Psoas muscle (tissue), 8 donors: Measurements from ENCODE around the gene SPESP1. TPM values are rescaled to one million over a fixed set of nuclear protein-coding genes. Genes with fewer than 3 reads are reported as not detected.

Source experiments
- ATAC-seq, 4 donors: fragments of 200-7000 bp; cut with Tn5 transposase; one replicate each; pipeline ENCODE4 v1.9.1; 2020; ENCODE audit warnings: moderate library complexity in 3 of 4, mild to moderate bottlenecking in 2 of 4
- DNase-seq, 2 donors: peaks; one replicate each; pipeline ENCODE4 v3.0.0-alpha.2; 2020
- H3K27ac ChIP-seq: fragments of 200-600 bp; one replicate; pipeline ENCODE4 v1.8.0; 2022
- H3K27me3 ChIP-seq, 3 donors: fragments of 200-600 bp in 1 of 3; one replicate each; pipeline versions ENCODE4 v1.6.1 to v1.8.0; 2013 to 2022; ENCODE audit warnings: low read length in 2 of 3, mild to moderate bottlenecking in 2 of 3, moderate library complexity in 1 of 3; ENCODE audit not compliant: insufficient read depth in 3 of 3
- H3K36me3 ChIP-seq, 2 donors: fragments of 200-600 bp in 1 of 2; one replicate each; pipeline versions ENCODE4 v1.6.1 to v1.8.0; 2013 to 2022; ENCODE audit warnings: low read depth in 1 of 2, mild to moderate bottlenecking in 1 of 2, moderate library complexity in 1 of 2; ENCODE audit not compliant: insufficient read depth in 1 of 2
- H3K4me1 ChIP-seq: fragments of 200-600 bp; one replicate; pipeline ENCODE4 v1.8.0; 2022
- H3K4me3 ChIP-seq: fragments of 200-600 bp; one replicate; pipeline ENCODE4 v1.8.0; 2022; ENCODE audit warnings: mild to moderate bottlenecking
- H3K9me3 ChIP-seq: fragments of 200-600 bp; one replicate; pipeline ENCODE4 v1.8.0; 2022
- WGBS, 3 donors: extraction: QIAGEN DNeasy Blood & Tissue Kit; methylation state at CpG; one replicate each; pipeline versions ENCODE4 v1.1.6 to v1.1.7; 2013; 5-methylcytosine and 5-hydroxymethylcytosine counted together
- intact Hi-C, 2 donors: fragments of 100-400 bp; cut with DNase I; formaldehyde crosslinking; loops; one replicate each; pipeline versions ENCODE4 v1.11.0 to v1.14.2; 2022
- polyA plus RNA-seq, 3 donors: library from polyadenylated mRNA; stranded (reverse); fragments of 200-250 nt; gene quantifications; one replicate each; pipeline ENCODE4 v1.2.3, GENCODE V29; 2013
- total RNA-seq, 4 donors: library from RNA; stranded (reverse); fragmentation: NEBNext Ultra II Directional in 2 of 4; extraction: Animal tissue kit (Norgen Biotek cat#: 25700) in 2 of 4; gene quantifications; one replicate each; pipeline versions ENCODE4 v1.2.1 to v1.2.4, GENCODE V29; 2021 to 2023
- TF ChIP-seq, protein P1 (sequence below): fragments of 200-600 bp; IDR thresholded peaks from one replicate; pipeline ENCODE4 v1.8.0; 2022; ENCODE audit warnings: antibody characterized with exemption
- donor health status: healthy with polysubstance abuse.
- donor health status: DM: no; HTN: no; CAD: no; lungs with moderate emphysema.
- donor health status: Bipolar disorder and iron deficiency.
- donor health status: healthy.
- donor health status: DM: yes; HTN: yes; CAD: no.
- donor health status: DM: no; HTN: no; CAD: no.
- donor health status: DM: no; HTN: no; CAD: no.
- donor health status: DM: yes; HTN: yes; CAD: no.

Gene SPESP1
- total and polyA plus RNA-seq, 7 donors = 0.60 to 3.2 (median 2.4) TPM

GRCh38 chr15:68983961-68984481 lies 53.7 kb downstream of the SPESP1 start:
- intact Hi-C loops = no loop called here
- Histone ChIP-seq H3K9me3 (no peaks in the 10 kb centered on the region), H3K4me1 (no peaks in the 10 kb centered on the region), H3K27ac (no peak overlapping the region), H3K36me3 (no peaks in the 10 kb centered on the region), H3K27me3 (peaks cover 0 to 7% (median 3%) of the 10 kb centered on the region in 3 donors), H3K4me3 (no peak overlapping the region)
- WGBS, 3 donors = 47 to 65% (median 53%) methylated on average over 4 of the region's 4 CpGs
- ATAC-seq (no peak), DNase-seq (no peak)
- TF ChIP-seq, protein P1, sequence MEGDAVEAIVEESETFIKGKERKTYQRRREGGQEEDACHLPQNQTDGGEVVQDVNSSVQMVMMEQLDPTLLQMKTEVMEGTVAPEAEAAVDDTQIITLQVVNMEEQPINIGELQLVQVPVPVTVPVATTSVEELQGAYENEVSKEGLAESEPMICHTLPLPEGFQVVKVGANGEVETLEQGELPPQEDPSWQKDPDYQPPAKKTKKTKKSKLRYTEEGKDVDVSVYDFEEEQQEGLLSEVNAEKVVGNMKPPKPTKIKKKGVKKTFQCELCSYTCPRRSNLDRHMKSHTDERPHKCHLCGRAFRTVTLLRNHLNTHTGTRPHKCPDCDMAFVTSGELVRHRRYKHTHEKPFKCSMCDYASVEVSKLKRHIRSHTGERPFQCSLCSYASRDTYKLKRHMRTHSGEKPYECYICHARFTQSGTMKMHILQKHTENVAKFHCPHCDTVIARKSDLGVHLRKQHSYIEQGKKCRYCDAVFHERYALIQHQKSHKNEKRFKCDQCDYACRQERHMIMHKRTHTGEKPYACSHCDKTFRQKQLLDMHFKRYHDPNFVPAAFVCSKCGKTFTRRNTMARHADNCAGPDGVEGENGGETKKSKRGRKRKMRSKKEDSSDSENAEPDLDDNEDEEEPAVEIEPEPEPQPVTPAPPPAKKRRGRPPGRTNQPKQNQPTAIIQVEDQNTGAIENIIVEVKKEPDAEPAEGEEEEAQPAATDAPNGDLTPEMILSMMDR = no peak

DNA sequence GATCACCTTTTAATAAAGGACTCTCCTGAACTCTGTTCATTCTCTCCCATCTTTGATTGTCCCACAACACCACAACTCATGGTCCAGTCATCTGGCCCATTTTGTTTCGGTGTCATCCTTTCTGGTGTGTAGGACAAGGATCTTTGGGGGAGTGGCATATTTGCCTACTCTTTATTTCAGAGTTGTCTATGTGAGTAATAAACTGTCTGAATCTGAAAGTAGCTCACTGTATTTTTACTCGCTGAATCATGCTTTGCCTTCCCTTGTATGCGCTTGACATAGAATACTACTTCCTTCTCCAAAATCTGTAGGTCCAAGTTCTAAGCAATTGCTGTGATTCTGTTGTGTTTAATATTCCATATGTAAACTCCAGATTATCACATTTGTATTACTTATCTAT lies 54.3 kb downstream of the SPESP1 start:
- TF ChIP-seq, protein P1 = no peak
- H3K36me3 ChIP-seq = no peaks in the 10 kb centered on the region
- WGBS, 3 donors = 96 to 97% (median 96%) methylated on average over 3 of the region's 3 CpGs
- H3K4me3 ChIP-seq = no peak overlapping the region
- no peak overlapping the region for H3K27ac ChIP-seq
- intact Hi-C loops = no loop called here
- no peak for ATAC-seq
- H3K9me3 ChIP-seq = no peaks in the 10 kb centered on the region
- no peaks in the 10 kb centered on the region for H3K4me1 ChIP-seq
- DNase-seq = no peak
- peaks cover 0 to 7% (median 3%) of the 10 kb centered on the region in 3 donors for H3K27me3 ChIP-seq

DNA sequence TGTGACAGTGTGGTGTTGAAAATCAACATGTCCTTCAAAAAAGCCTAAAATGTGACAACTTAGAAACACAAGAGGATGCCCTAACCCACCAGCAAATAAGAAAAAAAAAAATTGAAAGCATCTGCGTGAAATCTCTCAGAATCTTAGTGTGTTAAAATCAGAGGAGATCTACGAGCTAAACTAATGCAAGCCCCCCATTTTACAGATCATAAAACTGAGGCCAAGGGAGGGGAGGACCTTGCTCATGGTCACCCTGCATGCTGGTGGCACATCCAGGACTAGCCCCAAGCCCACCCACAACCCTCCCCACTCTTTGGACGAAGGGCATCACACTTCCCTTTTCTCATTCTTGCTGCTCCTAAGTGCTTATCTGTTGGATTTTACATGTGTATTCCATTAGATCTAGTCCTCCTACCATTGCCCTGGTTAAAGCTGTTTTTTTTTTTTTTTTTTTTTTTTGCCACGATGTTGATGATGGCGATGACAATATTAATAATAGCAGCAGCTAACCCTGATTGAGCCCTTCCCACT lies 55.1 kb downstream of the SPESP1 start:
- intact Hi-C loops = no loop called here
- no peaks in the 10 kb centered on the region for H3K9me3 ChIP-seq
- H3K36me3 ChIP-seq = no peaks in the 10 kb centered on the region
- ATAC-seq (no peak), DNase-seq (no peak)
- H3K4me1 ChIP-seq = no peaks in the 10 kb centered on the region
- H3K27ac ChIP-seq = no peak overlapping the region
- H3K27me3 ChIP-seq = peaks cover 0 to 7% (median 3%) of the 10 kb centered on the region in 3 donors
- no peak overlapping the region for H3K4me3 ChIP-seq
- WGBS, 3 donors = 78 to 87% (median 84%) methylated on average over 5 of the region's 5 CpGs
- TF ChIP-seq, protein P1 = no peak

- ATAC-seq (no peak), DNase-seq (no peak)
- no peaks in the 10 kb centered on the region for H3K36me3 ChIP-seq
- TF ChIP-seq, protein P1 = no peak
- no peaks in the 10 kb centered on the region for H3K9me3 ChIP-seq
- H3K27ac ChIP-seq = no peak overlapping the region
- intact Hi-C loops = no loop called here
- 80 to 86% (median 80%) methylated on average over 5 of the region's 5 CpGs for WGBS, 3 donors
- no peak overlapping the region for H3K4me3 ChIP-seq
- H3K4me1 ChIP-seq = no peaks in the 10 kb centered on the region
- H3K27me3 ChIP-seq = peaks cover 0 to 1% (median 0%) of the 10 kb centered on the region in 3 donors
Observed at GRCh38 chr15:68986322-68986721, 56.0 kb downstream of the SPESP1 start.

DNA sequence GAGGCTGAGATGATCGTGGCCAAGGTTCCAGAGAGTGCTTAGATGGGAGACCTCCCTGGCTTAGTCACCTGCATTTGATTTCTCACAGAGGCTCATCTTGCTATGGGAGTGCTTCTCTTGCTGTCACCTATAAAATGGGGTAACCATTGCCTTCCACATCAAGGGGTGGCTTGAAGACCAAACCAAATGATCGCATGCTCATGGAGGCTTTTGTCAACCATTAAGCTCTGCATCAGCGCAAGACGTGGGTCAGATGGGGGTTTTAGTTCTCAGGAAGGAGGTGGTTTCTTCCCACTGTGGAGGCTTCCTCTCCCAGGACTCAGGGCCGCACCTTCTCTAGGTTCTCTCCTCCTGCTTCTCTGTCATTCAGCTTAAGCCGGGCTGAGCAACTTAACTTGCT lies 56.8 kb downstream of the SPESP1 start:
- TF ChIP-seq, protein P1 = no peak
- no peaks in the 10 kb centered on the region for H3K4me1 ChIP-seq
- WGBS, 3 donors = 90 to 92% (median 90%) methylated on average over 6 of the region's 6 CpGs
- no peak for DNase-seq
- no peak overlapping the region for H3K27ac ChIP-seq
- H3K27me3 ChIP-seq = no peaks in the 10 kb centered on the region
- no peak overlapping the region for H3K4me3 ChIP-seq
- no peaks in the 10 kb centered on the region for H3K36me3 ChIP-seq
- H3K9me3 ChIP-seq = no peaks in the 10 kb centered on the region
- no peak for ATAC-seq
- intact Hi-C loops = no loop called here
